Omental fat pad (tissue), 4 donors: ENCODE measurements around the gene COX10. TPM values are rescaled to one million over a fixed set of nuclear protein-coding genes. Genes with fewer than 3 reads are reported as not detected.

Experiments
- ATAC-seq: fragments of 150-250 bp; one replicate; pipeline ENCODE4 v1.9.1; 2016; ENCODE audit warnings: mild to moderate bottlenecking, moderate library complexity; ENCODE audit not compliant: low FRiP score
- DNase-seq: peaks from one replicate; pipeline ENCODE4 v3.0.0-alpha.2; 2019; ENCODE audit warnings: low spot score
- CTCF ChIP-seq, 3 donors: fragments of 450-650 bp; IDR thresholded peaks; one replicate each; pipeline ENCODE4 v1.5.1; 2016 to 2017; ENCODE audit warnings: antibody characterized with exemption in 3 of 3, mild to moderate bottlenecking in 3 of 3, moderate library complexity in 2 of 3
- total RNA-seq, 4 donors: library from RNA; depleted of rRNA; stranded (reverse); fragments of >200 nt; gene quantifications; one replicate each; pipeline ENCODE4 v1.1.0, GENCODE V29; 2016

COX10 gene
- total RNA-seq, 4 donors from 2014 or later: 15.4 to 28.8 (median 24.8) TPM

- ATAC-seq (no peak), DNase-seq (no peak)
- TF ChIP-seq CTCF (IDR thresholded peaks at IDR 0.05): no peak
Measured at GRCh38 chr17:14103836-14104235, 34.5 kb downstream of the COX10 start.

- DNase-seq (no peak), ATAC-seq (no peak)
- TF ChIP-seq CTCF (IDR thresholded peaks at IDR 0.05): no peak
Measured at GRCh38 chr17:14104734-14105133, 35.4 kb downstream of the COX10 start.

GRCh38 chr17:14107889-14108288, 38.6 kb downstream of the COX10 start:
- DNase-seq (no peak), ATAC-seq (no peak)
- TF ChIP-seq CTCF (IDR thresholded peaks at IDR 0.05): no peak

GRCh38 chr17:14112407-14112806, 43.1 kb downstream of the COX10 start:
- no peak for DNase-seq
- no peak for ATAC-seq
- TF ChIP-seq CTCF (IDR thresholded peaks at IDR 0.05): no peak

- no peak for TF ChIP-seq CTCF (IDR thresholded peaks at IDR 0.05)
- ATAC-seq: no peak
- no peak for DNase-seq
Measured at GRCh38 chr17:14113137-14113536, 43.8 kb downstream of the COX10 start.

- ATAC-seq: no peak
- TF ChIP-seq CTCF (IDR thresholded peaks at IDR 0.05): no peak
- no peak for DNase-seq
Measured at GRCh38 chr17:14116263-14117024, 47.1 kb downstream of the COX10 start.

- ATAC-seq: no peak
- TF ChIP-seq CTCF (IDR thresholded peaks at IDR 0.05): no peak
Measured at GRCh38 chr17:14118951-14119350, 49.6 kb downstream of the COX10 start.

More at GRCh38 chr17:14118951-14119350, 49.6 kb downstream of the COX10 start:
- DNase-seq: no peak
